Liver (tissue), 9 donors: ENCODE data around the gene DAAM1. TPM values are rescaled to one million over a fixed set of nuclear protein-coding genes. Genes with fewer than 3 reads are reported as not detected.

Experiments used
- DNase-seq: peaks from one replicate; pipeline ENCODE4 v3.0.0-alpha.2; 2017; ENCODE audit warnings: low spot score
- H3K27ac ChIP-seq, 2 donors: one replicate each; pipeline ENCODE4 v1.7.0; 2013; ENCODE audit warnings: inconsistent platforms in 2 of 2, low read length in 2 of 2, control low read depth in 1 of 2, low read depth in 1 of 2, mild to moderate bottlenecking in 1 of 2
- H3K27me3 ChIP-seq, 4 donors: one replicate each; pipeline versions ENCODE4 v1.6.1 to v1.7.0; 2013; ENCODE audit warnings: low read length in 3 of 4, inconsistent platforms in 1 of 4, mild to moderate bottlenecking in 1 of 4, moderate library complexity in 1 of 4; ENCODE audit not compliant: control insufficient read depth in 4 of 4, insufficient read depth in 4 of 4
- H3K36me3 ChIP-seq, 4 donors: one replicate each; pipeline versions ENCODE4 v1.6.1 to v1.7.0; 2013; ENCODE audit warnings: low read length in 3 of 4, mild to moderate bottlenecking in 3 of 4, low read depth in 1 of 4, moderate library complexity in 1 of 4; ENCODE audit not compliant: control insufficient read depth in 4 of 4, insufficient read depth in 3 of 4
- H3K4me1 ChIP-seq, 4 donors: one replicate each; pipeline versions ENCODE4 v1.6.1 to v1.7.0; 2013; ENCODE audit warnings: low read length in 3 of 4, mild to moderate bottlenecking in 3 of 4, moderate library complexity in 1 of 4; ENCODE audit not compliant: control insufficient read depth in 4 of 4, insufficient read depth in 4 of 4
- H3K4me3 ChIP-seq, 3 donors: one replicate each; pipeline versions ENCODE4 v1.6.1 to v1.7.0; 2013; ENCODE audit warnings: low read length in 3 of 3, control low read depth in 1 of 3, low read depth in 1 of 3, mild to moderate bottlenecking in 1 of 3
- H3K9ac ChIP-seq, 2 donors: one replicate each; pipeline ENCODE4 v1.7.0; 2013; ENCODE audit warnings: low read length in 2 of 2, mild to moderate bottlenecking in 2 of 2, moderate library complexity in 2 of 2, control low read depth in 1 of 2, low read depth in 1 of 2
- H3K9me3 ChIP-seq, 4 donors: one replicate each; pipeline versions ENCODE4 v1.6.1 to v1.7.0; 2013; ENCODE audit warnings: low read length in 3 of 4; ENCODE audit not compliant: control insufficient read depth in 4 of 4
- EGR1 ChIP-seq, 2 donors: IDR thresholded peaks; 2 replicates each; pipeline ENCODE4 v1.6.1; 2016 to 2018; ENCODE audit warnings: antibody characterized with exemption in 2 of 2, low read depth in 2 of 2
- FOXA1 ChIP-seq: IDR thresholded peaks from 2 replicates; pipeline ENCODE4 v1.6.1; 2016; ENCODE audit warnings: antibody characterized with exemption
- FOXA2 ChIP-seq: IDR thresholded peaks from 2 replicates; pipeline ENCODE4 v1.6.1; 2016; ENCODE audit warnings: antibody characterized with exemption
- GABPA ChIP-seq, 2 donors: IDR thresholded peaks in 1 of 2; conservative IDR thresholded peaks in 1 of 2; 2 replicates each; pipeline ENCODE4 v1.6.1; 2016; ENCODE audit warnings: antibody characterized with exemption in 2 of 2, mild to moderate bottlenecking in 1 of 2, moderate library complexity in 1 of 2
- HNF4A ChIP-seq, 2 donors: conservative IDR thresholded peaks; 2 replicates each; pipeline ENCODE4 v1.6.1; 2016; ENCODE audit warnings: antibody characterized with exemption in 2 of 2, mild to moderate bottlenecking in 2 of 2
- HNF4G ChIP-seq: IDR thresholded peaks from 2 replicates; pipeline ENCODE4 v1.6.1; 2016; ENCODE audit warnings: antibody characterized with exemption
- JUND ChIP-seq, 2 donors: IDR thresholded peaks; 2 replicates each; pipeline ENCODE4 v1.6.1; 2016; ENCODE audit warnings: antibody characterized with exemption in 2 of 2
- NR2F2 ChIP-seq: IDR thresholded peaks from 2 replicates; pipeline ENCODE4 v1.6.1; 2016; ENCODE audit warnings: antibody characterized with exemption
- RAD21 ChIP-seq, 2 donors: IDR thresholded peaks; 2 replicates each; pipeline ENCODE4 v1.6.1; 2016; ENCODE audit warnings: antibody characterized with exemption in 2 of 2, mild to moderate bottlenecking in 2 of 2
- RXRA ChIP-seq, 2 donors: IDR thresholded peaks; 2 replicates each; pipeline ENCODE4 v1.6.1; 2017 to 2018; ENCODE audit warnings: antibody characterized with exemption in 2 of 2, mild to moderate bottlenecking in 1 of 2
- SP1 ChIP-seq: IDR thresholded peaks from 2 replicates; pipeline ENCODE4 v1.6.1; 2018; ENCODE audit warnings: antibody characterized with exemption, mild to moderate bottlenecking
- TAF1 ChIP-seq: conservative IDR thresholded peaks from 2 replicates; pipeline ENCODE4 v1.6.1; 2016; ENCODE audit warnings: antibody characterized with exemption, mild to moderate bottlenecking
- YY1 ChIP-seq: IDR thresholded peaks from 2 replicates; pipeline ENCODE4 v1.6.1; 2016; ENCODE audit warnings: antibody characterized with exemption, mild to moderate bottlenecking
- WGBS: extraction: QIAGEN DNeasy Blood & Tissue Kit; methylation state at CpG from one replicate; pipeline ENCODE4 v1.1.7; 2013; 5-methylcytosine and 5-hydroxymethylcytosine counted together
- polyA plus RNA-seq, 2 donors: library from polyadenylated mRNA; stranded (reverse) in 1 of 2; unstranded in 1 of 2; fragments of 200-250 nt in 1 of 2; fragments of >200 nt in 1 of 2; fragmentation: Nextera tagmentation in 1 of 2; extraction: Ambion mirVana in 1 of 2; gene quantifications; one replicate each; pipeline versions ENCODE4 v1.2.1 to v1.2.3, GENCODE V29; 2013 to 2015
- total RNA-seq, 2 donors: library from RNA; depleted of rRNA; stranded (reverse); fragments of >200 nt; gene quantifications; one replicate each; pipeline ENCODE4 v1.2.3, GENCODE V29; 2014
- TF ChIP-seq, protein P1 (sequence below): IDR thresholded peaks from 2 replicates; pipeline ENCODE4 v1.6.1; 2016; ENCODE audit warnings: antibody characterized with exemption
- TF ChIP-seq, protein P2 (sequence below): IDR thresholded peaks from 2 replicates; pipeline ENCODE4 v1.6.1; 2016; ENCODE audit warnings: antibody characterized with exemption, mild to moderate bottlenecking
- TF ChIP-seq, protein P3 (sequence below): fragments of 150-350 bp; IDR thresholded peaks from 2 replicates; pipeline ENCODE4 v1.5.1; 2017; ENCODE audit warnings: improper control_type of control experiment, low read depth, low read length; ENCODE audit not compliant: missing input control
- TF ChIP-seq, protein P4 (sequence below): IDR thresholded peaks from 2 replicates; pipeline ENCODE4 v1.6.1; 2016; ENCODE audit warnings: antibody characterized with exemption
- TF ChIP-seq, protein P5 (sequence below): IDR thresholded peaks from 2 replicates; pipeline ENCODE4 v1.6.1; 2016; ENCODE audit warnings: antibody characterized with exemption
- donor health status: healthy.
- donor health status: healthy.
- donor health status: healthy.
- donor health status: healthy.
- donor health status: healthy.

DAAM1 gene
- total and polyA plus RNA-seq, 4 donors = 9.5 to 28.4 (median 18.5) TPM

DNA sequence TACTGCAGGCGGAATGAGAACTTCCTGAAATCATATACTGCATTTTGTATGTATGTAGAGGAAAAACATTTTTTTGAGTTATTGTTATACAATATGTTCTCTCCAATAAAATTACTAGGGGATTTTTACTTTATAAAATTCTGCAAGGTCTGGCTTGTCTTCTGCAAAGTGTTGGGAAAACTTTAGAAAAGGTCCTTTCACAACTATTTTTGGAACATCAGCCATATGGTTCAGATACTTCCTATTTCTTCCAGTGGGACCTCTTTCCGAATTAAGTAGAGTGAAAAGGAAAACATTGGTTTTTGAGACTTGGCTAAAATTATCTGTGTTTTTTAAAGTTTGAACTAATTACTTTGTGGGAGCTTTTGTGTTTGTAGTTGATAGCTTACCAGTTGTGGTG lies 52.7 kb downstream of the DAAM1 start:
- no peak overlapping the region for H3K4me3 ChIP-seq
- no peak overlapping the region for H3K9ac ChIP-seq
- no peak overlapping the region for H3K27ac ChIP-seq
- H3K9me3 ChIP-seq = no peaks in the 10 kb centered on the region
- TF ChIP-seq FOXA2 (no peak), YY1 (no peak), EGR1 (IDR thresholded peaks at IDR 0.05; ENCODE audit: low read depth in 2 of 2) (no peak), SP1 (no peak), HNF4G (no peak), RAD21 (IDR thresholded peaks at IDR 0.05) (no peak), FOXA1 (no peak), HNF4A (conservative IDR thresholded peaks at IDR 0.05) (no peak), GABPA (IDR thresholded peaks at IDR 0.05 in 1 of 2, conservative IDR thresholded peaks at IDR 0.05 in 1 of 2) (no peak), TAF1 (no peak), RXRA (IDR thresholded peaks at IDR 0.05) (no peak), NR2F2 (no peak), JUND (IDR thresholded peaks at IDR 0.05) (no peak)
- TF ChIP-seq, protein P1, sequence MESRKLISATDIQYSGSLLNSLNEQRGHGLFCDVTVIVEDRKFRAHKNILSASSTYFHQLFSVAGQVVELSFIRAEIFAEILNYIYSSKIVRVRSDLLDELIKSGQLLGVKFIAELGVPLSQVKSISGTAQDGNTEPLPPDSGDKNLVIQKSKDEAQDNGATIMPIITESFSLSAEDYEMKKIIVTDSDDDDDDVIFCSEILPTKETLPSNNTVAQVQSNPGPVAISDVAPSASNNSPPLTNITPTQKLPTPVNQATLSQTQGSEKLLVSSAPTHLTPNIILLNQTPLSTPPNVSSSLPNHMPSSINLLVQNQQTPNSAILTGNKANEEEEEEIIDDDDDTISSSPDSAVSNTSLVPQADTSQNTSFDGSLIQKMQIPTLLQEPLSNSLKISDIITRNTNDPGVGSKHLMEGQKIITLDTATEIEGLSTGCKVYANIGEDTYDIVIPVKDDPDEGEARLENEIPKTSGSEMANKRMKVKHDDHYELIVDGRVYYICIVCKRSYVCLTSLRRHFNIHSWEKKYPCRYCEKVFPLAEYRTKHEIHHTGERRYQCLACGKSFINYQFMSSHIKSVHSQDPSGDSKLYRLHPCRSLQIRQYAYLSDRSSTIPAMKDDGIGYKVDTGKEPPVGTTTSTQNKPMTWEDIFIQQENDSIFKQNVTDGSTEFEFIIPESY = no peak
- TF ChIP-seq, protein P2, sequence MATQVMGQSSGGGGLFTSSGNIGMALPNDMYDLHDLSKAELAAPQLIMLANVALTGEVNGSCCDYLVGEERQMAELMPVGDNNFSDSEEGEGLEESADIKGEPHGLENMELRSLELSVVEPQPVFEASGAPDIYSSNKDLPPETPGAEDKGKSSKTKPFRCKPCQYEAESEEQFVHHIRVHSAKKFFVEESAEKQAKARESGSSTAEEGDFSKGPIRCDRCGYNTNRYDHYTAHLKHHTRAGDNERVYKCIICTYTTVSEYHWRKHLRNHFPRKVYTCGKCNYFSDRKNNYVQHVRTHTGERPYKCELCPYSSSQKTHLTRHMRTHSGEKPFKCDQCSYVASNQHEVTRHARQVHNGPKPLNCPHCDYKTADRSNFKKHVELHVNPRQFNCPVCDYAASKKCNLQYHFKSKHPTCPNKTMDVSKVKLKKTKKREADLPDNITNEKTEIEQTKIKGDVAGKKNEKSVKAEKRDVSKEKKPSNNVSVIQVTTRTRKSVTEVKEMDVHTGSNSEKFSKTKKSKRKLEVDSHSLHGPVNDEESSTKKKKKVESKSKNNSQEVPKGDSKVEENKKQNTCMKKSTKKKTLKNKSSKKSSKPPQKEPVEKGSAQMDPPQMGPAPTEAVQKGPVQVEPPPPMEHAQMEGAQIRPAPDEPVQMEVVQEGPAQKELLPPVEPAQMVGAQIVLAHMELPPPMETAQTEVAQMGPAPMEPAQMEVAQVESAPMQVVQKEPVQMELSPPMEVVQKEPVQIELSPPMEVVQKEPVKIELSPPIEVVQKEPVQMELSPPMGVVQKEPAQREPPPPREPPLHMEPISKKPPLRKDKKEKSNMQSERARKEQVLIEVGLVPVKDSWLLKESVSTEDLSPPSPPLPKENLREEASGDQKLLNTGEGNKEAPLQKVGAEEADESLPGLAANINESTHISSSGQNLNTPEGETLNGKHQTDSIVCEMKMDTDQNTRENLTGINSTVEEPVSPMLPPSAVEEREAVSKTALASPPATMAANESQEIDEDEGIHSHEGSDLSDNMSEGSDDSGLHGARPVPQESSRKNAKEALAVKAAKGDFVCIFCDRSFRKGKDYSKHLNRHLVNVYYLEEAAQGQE = no peak
- TF ChIP-seq, protein P3, sequence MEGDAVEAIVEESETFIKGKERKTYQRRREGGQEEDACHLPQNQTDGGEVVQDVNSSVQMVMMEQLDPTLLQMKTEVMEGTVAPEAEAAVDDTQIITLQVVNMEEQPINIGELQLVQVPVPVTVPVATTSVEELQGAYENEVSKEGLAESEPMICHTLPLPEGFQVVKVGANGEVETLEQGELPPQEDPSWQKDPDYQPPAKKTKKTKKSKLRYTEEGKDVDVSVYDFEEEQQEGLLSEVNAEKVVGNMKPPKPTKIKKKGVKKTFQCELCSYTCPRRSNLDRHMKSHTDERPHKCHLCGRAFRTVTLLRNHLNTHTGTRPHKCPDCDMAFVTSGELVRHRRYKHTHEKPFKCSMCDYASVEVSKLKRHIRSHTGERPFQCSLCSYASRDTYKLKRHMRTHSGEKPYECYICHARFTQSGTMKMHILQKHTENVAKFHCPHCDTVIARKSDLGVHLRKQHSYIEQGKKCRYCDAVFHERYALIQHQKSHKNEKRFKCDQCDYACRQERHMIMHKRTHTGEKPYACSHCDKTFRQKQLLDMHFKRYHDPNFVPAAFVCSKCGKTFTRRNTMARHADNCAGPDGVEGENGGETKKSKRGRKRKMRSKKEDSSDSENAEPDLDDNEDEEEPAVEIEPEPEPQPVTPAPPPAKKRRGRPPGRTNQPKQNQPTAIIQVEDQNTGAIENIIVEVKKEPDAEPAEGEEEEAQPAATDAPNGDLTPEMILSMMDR = no peak
- TF ChIP-seq, protein P4, sequence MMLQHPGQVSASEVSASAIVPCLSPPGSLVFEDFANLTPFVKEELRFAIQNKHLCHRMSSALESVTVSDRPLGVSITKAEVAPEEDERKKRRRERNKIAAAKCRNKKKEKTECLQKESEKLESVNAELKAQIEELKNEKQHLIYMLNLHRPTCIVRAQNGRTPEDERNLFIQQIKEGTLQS = no peak
- TF ChIP-seq, protein P5, sequence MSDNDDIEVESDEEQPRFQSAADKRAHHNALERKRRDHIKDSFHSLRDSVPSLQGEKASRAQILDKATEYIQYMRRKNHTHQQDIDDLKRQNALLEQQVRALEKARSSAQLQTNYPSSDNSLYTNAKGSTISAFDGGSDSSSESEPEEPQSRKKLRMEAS = no peak
- H3K36me3 ChIP-seq = peaks cover 0 to 2% (median 0%) of the 10 kb centered on the region in 4 donors
- H3K27me3 ChIP-seq = no peaks in the 10 kb centered on the region
- DNase-seq = no peak
- 73% methylated on average over 2 of the region's 2 CpGs for WGBS
- peaks cover 0 to 6% (median 0%) of the 10 kb centered on the region in 4 donors for H3K4me1 ChIP-seq
